Measurements from ENCODE around the gene FAM241A. TPM values are rescaled to one million over a fixed set of nuclear protein-coding genes. Genes with fewer than 3 reads are reported as not detected.
"Not testable (repeated sequence)": the region's sequence is repeated elsewhere in the genome, so short reads cannot be mapped to it uniquely, and the experiment has no call there.

The FAM241A gene
- total RNA-seq, 2 donors from 2014 or later = 3.2 to 7.5 TPM

- Histone ChIP-seq H3K9me3 (no peaks in the 10 kb centered on the region), H3K36me3 (no peaks in the 10 kb centered on the region), H3K4me1 (ENCODE audit: control insufficient read depth in 1 of 2, low read depth in 2 of 2) (no peaks in the 10 kb centered on the region), H3K27me3 (replicated peaks; ENCODE audit: insufficient read depth) (no peaks in the 10 kb centered on the region), H3K27ac (no peak overlapping the region), H3K4me3 (no peak overlapping the region)
- DNase-seq (ENCODE audit: low spot score) = no peak
- no peak for TF ChIP-seq CTCF (IDR thresholded peaks at IDR 0.05)
- ATAC-seq (ENCODE audit: insufficient number of reproducible peaks, low FRiP score, low read depth) = no peak
Measured at GRCh38 chr4:112173593-112174558, 28.6 kb downstream of the FAM241A start.

GRCh38 chr4:112175840-112176239, 30.6 kb downstream of the FAM241A start:
- no peak for TF ChIP-seq CTCF (IDR thresholded peaks at IDR 0.05)
- Histone ChIP-seq H3K9me3 (no peaks in the 10 kb centered on the region), H3K27ac (no peak overlapping the region)

GRCh38 chr4:112176596-112176995, 31.3 kb downstream of the FAM241A start:
- Histone ChIP-seq H3K27me3 (replicated peaks; ENCODE audit: insufficient read depth) (no peaks in the 10 kb centered on the region), H3K36me3 (no peaks in the 10 kb centered on the region), H3K4me1 (ENCODE audit: control insufficient read depth in 1 of 2, low read depth in 2 of 2) (no peaks in the 10 kb centered on the region), H3K27ac (no peak overlapping the region), H3K9me3 (no peaks in the 10 kb centered on the region), H3K4me3 (no peak overlapping the region)
- DNase-seq (ENCODE audit: low spot score) (no peak), ATAC-seq (ENCODE audit: insufficient number of reproducible peaks, low FRiP score, low read depth) (no peak)
- TF ChIP-seq CTCF (IDR thresholded peaks at IDR 0.05) = no peak

More at GRCh38 chr4:112175840-112176239, 30.6 kb downstream of the FAM241A start:
- ATAC-seq (ENCODE audit: insufficient number of reproducible peaks, low FRiP score, low read depth) (no peak), DNase-seq (ENCODE audit: low spot score) (no peak)
- H3K4me3 ChIP-seq = no peak overlapping the region
- H3K4me1 ChIP-seq (ENCODE audit: control insufficient read depth in 1 of 2, low read depth in 2 of 2) = no peaks in the 10 kb centered on the region
- no peaks in the 10 kb centered on the region for H3K36me3 ChIP-seq
- H3K27me3 ChIP-seq (replicated peaks; ENCODE audit: insufficient read depth) = no peaks in the 10 kb centered on the region

- not testable (repeated sequence) for DNase-seq (ENCODE audit: low spot score); ATAC-seq (ENCODE audit: insufficient number of reproducible peaks, low FRiP score, low read depth); H3K4me1 ChIP-seq (ENCODE audit: control insufficient read depth in 1 of 2, low read depth in 2 of 2)
Measured at GRCh38 chr4:112178741-112179140, 33.5 kb downstream of the FAM241A start.

GRCh38 chr4:112181358-112182000, 36.2 kb downstream of the FAM241A start:
- no peaks in the 10 kb centered on the region for H3K36me3 ChIP-seq
- H3K4me1 ChIP-seq (ENCODE audit: control insufficient read depth in 1 of 2, low read depth in 2 of 2) = no peaks in the 10 kb centered on the region
- ATAC-seq (ENCODE audit: insufficient number of reproducible peaks, low FRiP score, low read depth) (no peak), DNase-seq (ENCODE audit: low spot score) (no peak)
- H3K27ac ChIP-seq = no peak overlapping the region
- H3K4me3 ChIP-seq = no peak overlapping the region
- H3K9me3 ChIP-seq = no peaks in the 10 kb centered on the region
- no peaks in the 10 kb centered on the region for H3K27me3 ChIP-seq (replicated peaks; ENCODE audit: insufficient read depth)
- TF ChIP-seq CTCF (IDR thresholded peaks at IDR 0.05) = no peak

More at GRCh38 chr4:112178741-112179140, 33.5 kb downstream of the FAM241A start:
- H3K27ac ChIP-seq; H3K4me3 ChIP-seq; H3K9me3 ChIP-seq; H3K36me3 ChIP-seq; H3K27me3 ChIP-seq (replicated peaks; ENCODE audit: insufficient read depth): not testable (repeated sequence)

Measured in thoracic aorta (tissue), 2 donors.